Kidney capillary endothelial cell (primary cell): Measurements from ENCODE around the gene SYNDIG1.

Experiments
- DNase-seq: peaks from one replicate; pipeline ENCODE4 v3.0.0-alpha.2; 2018; ENCODE audit warnings: low spot score

Gene SYNDIG1

GRCh38 chr20:24674921-24675605, 205.6 kb downstream of the SYNDIG1 start:
- no peak for DNase-seq

- DNase-seq: no peak
Observed at GRCh38 chr20:24675651-24676352, 206.4 kb downstream of the SYNDIG1 start.

GRCh38 chr20:24676353-24676977, 207.0 kb downstream of the SYNDIG1 start:
- no peak for DNase-seq

GRCh38 chr20:24676978-24677370, 207.5 kb downstream of the SYNDIG1 start:
- DNase-seq: no peak

- DNase-seq: no peak
Observed at GRCh38 chr20:24677626-24678315, 208.3 kb downstream of the SYNDIG1 start.

- DNase-seq: no peak
Observed at GRCh38 chr20:24678351-24679106, 209.1 kb downstream of the SYNDIG1 start.

GRCh38 chr20:24679448-24680047, 210.1 kb downstream of the SYNDIG1 start:
- DNase-seq: no peak

GRCh38 chr20:24681634-24682495, 212.4 kb downstream of the SYNDIG1 start:
- no peak for DNase-seq

- no peak for DNase-seq
Observed at GRCh38 chr20:24682496-24682985, 213.1 kb downstream of the SYNDIG1 start.

GRCh38 chr20:24683676-24684075, 214.2 kb downstream of the SYNDIG1 start:
- no peak for DNase-seq

GRCh38 chr20:24684421-24684871, 215.0 kb downstream of the SYNDIG1 start:
- no peak for DNase-seq

- DNase-seq: no peak
Observed at GRCh38 chr20:24684956-24685691, 215.7 kb downstream of the SYNDIG1 start.

- DNase-seq: no peak
Observed at GRCh38 chr20:24685736-24686135, 216.3 kb downstream of the SYNDIG1 start.

- DNase-seq: no peak
Observed at GRCh38 chr20:24686156-24686555, 216.7 kb downstream of the SYNDIG1 start.

- DNase-seq: no peak
Observed at GRCh38 chr20:24690408-24690807, 221.0 kb downstream of the SYNDIG1 start.

- DNase-seq: no peak
Observed at GRCh38 chr20:24691901-24692351, 222.5 kb downstream of the SYNDIG1 start.

- no peak for DNase-seq
Observed at GRCh38 chr20:24692446-24693200, 223.2 kb downstream of the SYNDIG1 start.

GRCh38 chr20:24693466-24694156, 224.2 kb downstream of the SYNDIG1 start:
- DNase-seq: no peak
